MM.1S (cell line): ENCODE measurements around the gene ATP11C.

Source experiments
- DNase-seq: peaks from one replicate; pipeline ENCODE4 v3.0.0-alpha.2; 2015
- H2AFZ ChIP-seq: fragments of 300-600 bp; sonication (generic); 2 replicates; pipeline ENCODE4 v1.6.0; 2016; ENCODE audit warnings: antibody characterized with exemption, low read length
- H3F3A ChIP-seq: fragments of 300-600 bp; sonication (generic); 2 replicates; pipeline ENCODE4 v1.6.1; 2016; ENCODE audit warnings: mild to moderate bottlenecking, antibody characterized with exemption, low read length, moderate library complexity, mixed read lengths; ENCODE audit not compliant: insufficient read depth
- H3K27ac ChIP-seq: fragments of 300-600 bp; sonication (generic); 2 replicates; pipeline ENCODE4 v1.5.1; 2016; ENCODE audit warnings: mild to moderate bottlenecking, low read length
- H3K27me3 ChIP-seq: fragments of 300-600 bp; sonication (generic); replicated peaks from 2 replicates; pipeline ENCODE4 v1.6.0; 2016; ENCODE audit warnings: low read length; ENCODE audit not compliant: insufficient read depth
- H3K36me3 ChIP-seq: fragments of 300-600 bp; sonication (generic); replicated peaks from 2 replicates; pipeline ENCODE4 v1.6.1; 2016; ENCODE audit warnings: mild to moderate bottlenecking, low read length, mixed read lengths; ENCODE audit not compliant: insufficient read depth
- H3K4me1 ChIP-seq: fragments of 300-600 bp; sonication (generic); 2 replicates; pipeline ENCODE4 v1.6.1; 2016; ENCODE audit warnings: low read length, mixed read lengths
- H3K4me2 ChIP-seq: fragments of 300-600 bp; sonication (generic); 2 replicates; pipeline ENCODE4 v1.6.0; 2016; ENCODE audit warnings: low read depth, low read length
- H3K4me3 ChIP-seq: fragments of 300-600 bp; sonication (generic); 2 replicates; pipeline ENCODE4 v1.5.1; 2016; ENCODE audit warnings: low read length, mixed read lengths
- H3K79me2 ChIP-seq: fragments of 300-600 bp; sonication (generic); 2 replicates; pipeline ENCODE4 v1.6.1; 2016; ENCODE audit warnings: mixed run types, low read length, mixed read lengths
- H3K9ac ChIP-seq: fragments of 300-600 bp; sonication (generic); 2 replicates; pipeline ENCODE4 v1.6.1; 2016; ENCODE audit warnings: low read length, mixed read lengths
- H3K9me2 ChIP-seq: fragments of 300-600 bp; sonication (generic); replicated peaks from 2 replicates; pipeline ENCODE4 v1.6.1; 2016; ENCODE audit warnings: mild to moderate bottlenecking, low read length, mixed read lengths; ENCODE audit not compliant: insufficient read depth
- H3K9me3 ChIP-seq: fragments of 300-600 bp; sonication (generic); replicated peaks from 2 replicates; pipeline ENCODE4 v1.6.1; 2016; ENCODE audit warnings: mild to moderate bottlenecking, low read length, mixed read lengths; ENCODE audit not compliant: insufficient read depth
- H4K20me1 ChIP-seq: fragments of 300-600 bp; sonication (generic); 2 replicates; pipeline ENCODE4 v1.6.1; 2016; ENCODE audit warnings: mild to moderate bottlenecking, low read length, moderate library complexity, mixed read lengths; ENCODE audit not compliant: insufficient read depth
- CTCF ChIP-seq: fragments of 300-600 bp; sonication (generic); IDR thresholded peaks from 2 replicates; pipeline ENCODE4 v1.5.1; 2016; ENCODE audit warnings: antibody characterized with exemption, low read length, mixed read lengths
- EZH2 ChIP-seq: fragments of 300-600 bp; sonication (generic); optimal IDR thresholded peaks from 2 replicates; pipeline ENCODE3; 2017; ENCODE audit warnings: low read depth, mild to moderate bottlenecking, antibody characterized with exemption, low read length, mixed read lengths
- EZH2phosphoT487 ChIP-seq: fragments of 300-600 bp; sonication (generic); IDR thresholded peaks from 2 replicates; pipeline ENCODE4 v1.6.1; 2018; ENCODE audit warnings: antibody characterized with exemption, low read length

Gene ATP11C

DNA sequence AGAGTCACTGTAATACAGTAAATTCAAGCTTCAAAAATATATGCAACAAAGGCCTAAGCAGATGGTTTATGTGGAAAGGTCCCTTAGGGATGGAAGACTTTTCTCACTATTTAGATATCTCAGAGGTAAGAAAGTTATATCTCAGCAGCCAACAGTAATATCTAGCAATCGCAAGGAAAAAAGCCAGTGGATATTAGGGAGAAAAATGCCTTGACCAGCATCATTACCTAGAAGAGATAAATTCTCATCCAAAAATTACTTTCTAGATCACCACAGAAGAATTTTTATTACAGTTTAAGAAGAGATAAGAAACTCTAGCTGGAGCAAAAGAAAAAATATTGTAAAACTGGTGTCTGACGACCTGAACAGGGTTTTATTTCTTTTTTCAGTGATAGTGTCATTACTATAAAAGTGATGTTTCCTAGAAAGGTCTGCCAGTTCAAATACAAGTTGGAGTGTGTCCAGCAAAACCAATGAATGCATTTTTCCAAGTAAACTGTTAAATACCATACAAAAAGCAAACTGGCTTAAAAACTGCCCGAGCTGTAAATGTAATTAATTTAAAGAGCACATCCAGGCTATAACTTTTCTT is 100.0 kb downstream of the ATP11C start:
- no peak for DNase-seq
- TF ChIP-seq CTCF (no peak), EZH2 (no peak), EZH2phosphoT487 (no peak)
- Histone ChIP-seq H3F3A (no peaks in the 10 kb centered on the region; the same call in 1 of the 2 replicates), H3K79me2 (no peaks in the 10 kb centered on the region), H3K9ac (no peak overlapping the region), H3K36me3 (no peaks in the 10 kb centered on the region), H3K4me3 (no peak overlapping the region), H3K27ac (no peak overlapping the region), H2AFZ (no peak overlapping the region), H3K9me3 (no peaks in the 10 kb centered on the region), H3K27me3 (no peaks in the 10 kb centered on the region), H3K9me2 (no peaks in the 10 kb centered on the region), H3K4me1 (0 out of 2 replicates have a peak, but pooled peaks cover 13% of the 10 kb centered on the region), H4K20me1 (no peaks in the 10 kb centered on the region), H3K4me2 (no peak overlapping the region)

DNA sequence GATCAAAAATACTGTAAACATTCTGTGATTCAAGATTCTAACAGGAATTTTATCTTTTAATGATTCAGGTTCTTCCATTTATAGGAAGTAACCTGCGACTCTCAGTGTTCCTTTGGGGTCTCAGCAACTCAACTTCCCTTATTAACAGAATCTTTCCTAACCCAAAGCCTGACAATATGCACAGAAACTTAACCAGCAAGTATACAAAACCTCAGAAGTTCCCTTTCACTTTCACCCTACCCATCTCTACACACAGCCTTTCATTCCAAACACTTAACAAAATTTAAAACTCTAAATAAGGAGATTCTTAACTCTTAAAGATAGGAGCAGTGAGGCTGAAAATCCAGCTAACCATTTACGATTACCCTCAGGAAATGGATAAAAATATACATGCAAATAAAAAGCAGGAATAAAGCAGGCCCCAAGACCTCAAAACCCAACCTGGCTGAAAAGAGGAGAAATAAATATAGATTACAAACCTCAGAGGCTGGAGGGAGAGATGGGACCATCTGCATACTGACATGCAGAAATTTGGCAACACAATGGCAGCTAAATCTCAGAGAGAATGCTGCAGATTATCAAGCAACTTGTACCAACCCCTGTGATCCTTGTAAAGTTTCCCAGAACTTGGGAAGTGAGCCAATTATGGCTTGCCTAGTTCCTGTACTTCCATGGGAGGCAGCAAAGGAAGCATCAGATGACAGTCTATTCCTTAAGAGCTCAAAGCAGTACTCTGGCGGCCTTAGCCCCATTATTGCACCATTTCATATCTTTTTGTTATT is 101.0 kb downstream of the ATP11C start:
- Histone ChIP-seq H3F3A (no peaks in the 10 kb centered on the region; the same call in 1 of the 2 replicates), H4K20me1 (no peaks in the 10 kb centered on the region), H3K4me1 (0 out of 2 replicates have a peak, but pooled peaks cover 13% of the 10 kb centered on the region), H3K79me2 (no peaks in the 10 kb centered on the region), H3K27ac (no peak overlapping the region), H3K4me3 (no peak overlapping the region), H3K9ac (no peak overlapping the region), H3K9me2 (no peaks in the 10 kb centered on the region), H3K36me3 (no peaks in the 10 kb centered on the region), H2AFZ (no peak overlapping the region), H3K27me3 (no peaks in the 10 kb centered on the region), H3K9me3 (no peaks in the 10 kb centered on the region), H3K4me2 (no peak overlapping the region)
- TF ChIP-seq CTCF (no peak), EZH2phosphoT487 (no peak), EZH2 (no peak)
- DNase-seq, result peak; percentile 23

DNA sequence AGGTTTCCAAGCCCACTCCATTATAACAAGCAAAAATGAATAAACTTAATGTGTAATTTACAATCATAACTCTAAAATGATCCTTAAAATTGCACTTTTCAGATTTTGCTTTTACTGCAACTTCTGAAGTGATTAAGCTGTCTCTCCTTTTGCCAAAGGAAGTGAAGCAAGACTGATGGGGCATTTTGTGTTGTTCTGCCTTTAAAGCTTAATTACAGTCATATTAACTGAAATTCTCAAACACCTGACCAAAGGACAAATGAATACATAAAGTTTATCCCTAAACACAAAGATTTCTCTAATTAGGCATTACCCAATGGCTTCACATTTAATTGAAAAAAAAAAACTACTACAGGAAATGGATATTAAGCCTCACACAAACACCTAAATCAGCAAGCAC is 101.8 kb downstream of the ATP11C start:
- Histone ChIP-seq H3K4me2 (no peak overlapping the region), H3K4me3 (no peak overlapping the region), H3K4me1 (0 out of 2 replicates have a peak, but pooled peaks cover 13% of the 10 kb centered on the region), H3K27ac (no peak overlapping the region), H3K36me3 (no peaks in the 10 kb centered on the region), H3K79me2 (no peaks in the 10 kb centered on the region), H3F3A (no peaks in the 10 kb centered on the region; the same call in 1 of the 2 replicates), H4K20me1 (no peaks in the 10 kb centered on the region), H3K9me3 (no peaks in the 10 kb centered on the region), H3K9ac (no peak overlapping the region), H3K27me3 (no peaks in the 10 kb centered on the region), H3K9me2 (no peaks in the 10 kb centered on the region), H2AFZ (no peak overlapping the region)
- TF ChIP-seq CTCF (no peak), EZH2phosphoT487 (no peak), EZH2 (no peak)
- no peak for DNase-seq
